Glomerular endothelial cell (primary cell): ENCODE measurements around the gene HECTD2. TPM values are rescaled to one million over a fixed set of nuclear protein-coding genes. Genes with fewer than 3 reads are reported as not detected.
"Not testable (repeated sequence)": the region's sequence is repeated elsewhere in the genome, so short reads cannot be mapped to it uniquely, and the experiment has no call there.

Source experiments
- DNase-seq: peaks from one replicate; pipeline ENCODE4 v3.0.0-alpha.2; 2011; ENCODE audit warnings: low read depth, low spot score; ENCODE audit errors: extremely low read depth
- total RNA-seq: library from RNA; depleted of rRNA; stranded (reverse); fragments of >200 nt; gene quantifications from 2 replicates; pipeline ENCODE4 v1.2.3, GENCODE V29; 2015

Gene HECTD2
- total RNA-seq, 1 donor from 2014 or later = 8.0 TPM

DNA sequence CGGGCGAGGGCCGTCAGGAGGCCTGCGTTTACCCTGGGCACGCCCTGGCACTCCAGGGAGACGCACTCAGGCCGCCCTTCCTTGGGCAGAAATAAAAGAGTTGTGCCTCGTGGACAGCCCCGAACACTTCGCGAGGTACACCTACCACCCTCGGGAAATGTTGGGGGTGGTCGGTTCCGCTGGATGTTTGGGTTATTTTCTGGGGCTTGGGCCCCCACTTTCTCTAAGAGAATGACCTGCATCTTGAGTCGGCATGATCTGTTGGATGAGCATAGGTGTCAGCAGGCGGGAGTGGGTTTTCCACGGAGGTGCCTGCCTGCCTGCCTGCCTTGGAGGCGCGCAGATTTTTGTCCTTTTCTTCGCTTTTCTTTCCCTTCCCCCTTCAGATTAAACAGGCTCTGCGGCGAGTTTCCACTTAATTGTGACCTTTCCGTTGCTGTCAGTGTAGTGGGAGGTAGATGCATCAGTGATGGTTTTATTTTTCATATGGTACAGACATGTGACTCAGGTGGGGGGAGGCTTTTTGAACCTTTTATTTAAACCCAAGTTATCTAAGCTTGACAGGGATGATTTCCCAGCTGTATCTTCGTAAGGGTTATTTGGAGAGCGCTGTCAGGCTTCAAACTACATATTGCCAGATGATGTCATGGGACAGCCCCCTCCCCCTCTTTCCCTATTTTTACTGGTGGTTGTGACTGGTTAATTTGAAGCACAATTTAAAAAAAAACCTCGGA is 661 bp downstream of the HECTD2 start:
- DNase-seq = no peak

DNA sequence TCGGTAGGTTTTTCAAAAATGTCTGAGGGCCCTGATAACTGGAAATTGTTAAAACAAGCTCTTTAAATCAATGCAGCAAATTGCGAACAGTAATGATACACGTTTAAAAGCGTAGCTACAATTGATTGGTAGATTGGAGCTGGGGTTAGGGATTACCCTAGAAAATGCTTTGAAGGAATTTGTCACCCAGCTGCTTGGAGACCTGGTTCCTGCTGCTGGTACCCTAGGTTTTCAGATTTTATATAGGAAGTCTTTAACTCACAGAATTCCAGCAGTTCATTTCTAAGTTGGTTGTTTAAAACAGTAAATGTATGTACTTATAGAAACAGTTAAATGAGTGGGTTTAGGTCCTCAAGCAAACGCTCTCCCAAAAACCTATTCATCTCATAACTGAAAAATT is 1.5 kb downstream of the HECTD2 start:
- DNase-seq = no peak

DNA sequence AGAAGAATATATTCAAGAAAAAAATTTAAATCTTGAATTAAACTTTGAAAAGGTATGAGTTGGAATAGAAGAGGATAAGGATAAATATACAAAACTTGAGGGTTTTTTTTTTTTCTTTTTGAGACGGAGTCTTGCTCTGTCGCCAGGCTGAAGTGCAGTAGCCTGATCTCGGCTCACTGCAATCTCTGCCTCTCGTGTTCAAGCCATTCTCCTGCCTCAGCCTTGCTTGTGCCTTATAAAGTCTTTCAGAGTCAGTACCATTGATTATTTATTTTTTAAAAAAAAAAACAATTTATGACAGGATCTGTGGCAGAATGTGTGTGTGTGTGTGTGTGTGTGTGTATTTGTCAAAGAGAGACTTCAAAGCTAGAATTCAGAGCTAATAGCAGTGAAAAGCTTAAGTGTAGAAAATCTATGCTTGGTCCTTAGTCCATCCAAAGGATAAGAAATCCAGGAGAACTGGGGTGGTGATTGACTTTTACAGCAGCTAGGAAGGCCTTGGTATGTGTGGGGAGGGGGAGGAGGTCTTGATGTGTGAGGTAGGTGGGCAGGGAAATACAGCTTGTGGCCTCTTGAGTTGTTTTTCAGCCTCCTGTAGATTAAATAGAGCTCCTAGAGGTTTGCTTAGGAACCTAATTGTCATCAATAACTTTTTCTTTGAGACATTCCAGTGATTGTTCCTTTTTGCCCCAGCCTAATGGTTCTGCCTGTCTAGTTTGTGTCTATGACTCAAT is 2.4 kb downstream of the HECTD2 start:
- DNase-seq = no peak

DNA sequence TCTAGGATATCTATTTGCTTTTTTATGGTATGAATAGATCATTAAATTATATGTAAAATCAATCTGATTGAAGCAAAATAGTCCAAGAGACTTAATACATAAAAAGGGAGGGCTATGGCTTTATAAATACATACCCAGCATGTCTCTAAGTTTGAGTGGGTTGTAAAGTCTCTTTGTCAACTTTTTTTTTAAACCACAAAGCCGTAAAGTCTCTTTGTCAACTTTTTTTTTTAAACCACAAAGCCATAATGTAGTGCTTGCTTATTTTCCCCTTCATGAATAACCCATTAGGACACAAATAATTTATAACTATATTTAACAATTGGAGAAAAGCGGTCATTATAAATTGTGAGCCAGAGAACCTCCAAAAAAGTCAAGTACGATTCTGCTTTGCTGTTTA is 5.7 kb downstream of the HECTD2 start:
- no peak for DNase-seq

DNA sequence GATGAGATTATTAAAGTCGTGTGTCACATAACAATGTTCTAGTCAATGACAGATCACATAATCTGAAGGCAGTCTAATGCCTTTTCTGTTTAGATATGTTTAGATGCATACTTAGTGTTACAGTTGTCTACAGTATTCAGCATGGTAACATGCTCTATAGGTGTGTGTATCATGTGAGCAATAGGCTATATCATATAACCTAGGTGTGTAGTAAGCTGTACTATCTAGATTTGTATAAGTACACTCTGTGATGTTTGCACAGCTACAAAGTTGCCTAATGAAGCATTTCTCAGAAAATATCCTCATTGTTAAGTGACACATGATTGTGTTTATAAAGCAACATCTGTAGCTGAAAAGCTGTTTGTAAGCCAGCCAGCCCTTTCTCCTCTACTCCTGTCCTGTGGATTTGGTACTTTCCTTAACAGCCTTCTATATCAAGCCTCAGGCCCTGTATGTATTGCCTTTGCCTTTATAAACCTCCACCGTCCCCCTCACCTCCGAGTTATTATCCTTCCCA is 6.3 kb downstream of the HECTD2 start:
- no peak for DNase-seq

DNA sequence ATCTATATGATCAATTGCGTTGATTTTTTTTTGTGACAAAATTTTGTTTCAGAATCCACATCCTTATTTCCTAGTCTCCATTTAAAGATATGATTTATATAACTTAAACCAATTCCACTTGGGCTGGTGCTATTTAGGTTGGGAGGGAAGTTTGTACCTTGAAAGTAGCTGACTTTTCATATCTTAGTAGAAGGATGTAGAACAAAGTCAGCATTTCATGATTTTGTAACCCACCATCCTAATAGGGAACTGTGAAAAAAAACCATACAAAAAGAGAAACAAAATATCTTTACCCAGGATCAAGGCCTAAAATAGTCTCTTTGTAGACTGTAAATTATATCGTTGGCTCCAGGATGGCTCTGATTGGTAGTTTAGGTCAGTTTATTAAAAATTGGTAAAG is 8.3 kb downstream of the HECTD2 start:
- no peak for DNase-seq

DNA sequence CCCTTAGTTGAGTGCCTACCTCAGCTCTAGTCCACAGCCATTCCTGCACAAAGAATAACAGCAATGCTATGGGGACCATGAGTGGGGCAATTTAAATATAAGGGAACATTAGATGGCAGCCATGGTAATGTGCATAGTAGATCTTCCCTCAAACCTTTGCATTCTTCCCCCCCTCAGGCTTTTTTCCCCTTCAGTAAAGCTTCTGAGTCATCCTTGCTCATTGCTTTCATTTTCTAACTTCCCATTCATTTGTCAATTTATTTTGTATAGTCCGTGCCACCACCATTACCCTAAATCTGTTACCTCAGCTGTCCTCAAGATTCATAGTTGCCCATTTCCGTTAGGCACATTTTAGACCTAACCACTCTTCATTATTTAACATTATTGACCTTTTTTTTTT is 10.7 kb downstream of the HECTD2 start:
- no peak for DNase-seq

DNA sequence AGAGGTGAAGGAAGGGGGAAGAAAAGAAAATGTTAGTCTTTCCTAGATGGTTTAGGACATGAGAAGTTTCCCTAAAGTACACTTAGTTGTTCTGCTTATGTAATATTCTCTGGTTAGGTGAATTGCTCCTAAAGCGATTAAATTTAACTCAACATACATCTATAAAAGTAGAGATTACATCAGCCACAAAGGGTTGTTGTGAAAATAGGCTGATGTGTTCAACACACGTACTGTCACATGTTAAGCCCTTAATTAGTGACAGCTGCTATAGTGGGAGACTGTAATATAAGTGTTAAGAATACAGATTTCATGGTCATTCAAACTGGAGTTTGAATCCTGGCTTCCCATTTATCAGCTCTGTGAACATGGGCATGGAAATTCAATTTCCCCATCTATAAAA is 12.8 kb downstream of the HECTD2 start:
- DNase-seq = no peak

DNA sequence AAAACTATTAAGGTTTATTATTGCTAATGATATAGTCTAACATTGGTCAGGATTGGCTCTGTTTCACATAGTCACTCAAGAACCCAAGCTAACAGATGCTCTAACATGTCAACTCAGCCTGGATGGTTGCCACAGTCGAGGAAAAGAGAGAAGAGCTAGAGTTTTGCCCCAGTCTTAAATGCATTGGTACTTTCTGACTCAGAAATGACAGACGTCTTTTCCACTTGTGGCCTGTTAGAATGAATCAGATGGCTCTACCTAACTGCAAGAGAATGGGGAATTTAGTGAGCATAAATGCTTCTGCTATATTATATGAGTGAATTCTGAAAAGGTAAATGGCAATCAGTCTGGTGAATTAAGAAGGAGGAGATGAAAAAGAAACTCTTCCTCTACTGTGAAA is 13.9 kb downstream of the HECTD2 start:
- no peak for DNase-seq

DNA sequence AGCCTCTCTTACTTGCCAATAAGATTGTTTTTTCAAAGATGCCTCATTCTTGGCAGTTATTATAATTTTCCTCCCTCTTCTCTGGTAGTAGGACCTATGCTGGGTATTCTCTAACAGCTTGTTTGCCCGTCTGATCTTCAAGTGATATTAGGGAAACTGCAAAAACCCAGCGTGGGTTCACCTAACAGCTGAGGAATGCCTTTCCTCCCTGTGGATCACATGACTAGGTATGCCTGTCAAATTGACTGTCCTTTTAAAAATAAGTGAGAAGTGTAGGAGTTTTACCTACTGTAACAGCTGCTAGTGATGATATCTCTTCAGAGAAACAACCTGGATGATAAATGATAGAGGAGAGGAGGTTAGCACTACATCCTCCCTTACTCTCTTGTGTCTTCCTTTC is 22.0 kb downstream of the HECTD2 start:
- DNase-seq = no peak

DNA sequence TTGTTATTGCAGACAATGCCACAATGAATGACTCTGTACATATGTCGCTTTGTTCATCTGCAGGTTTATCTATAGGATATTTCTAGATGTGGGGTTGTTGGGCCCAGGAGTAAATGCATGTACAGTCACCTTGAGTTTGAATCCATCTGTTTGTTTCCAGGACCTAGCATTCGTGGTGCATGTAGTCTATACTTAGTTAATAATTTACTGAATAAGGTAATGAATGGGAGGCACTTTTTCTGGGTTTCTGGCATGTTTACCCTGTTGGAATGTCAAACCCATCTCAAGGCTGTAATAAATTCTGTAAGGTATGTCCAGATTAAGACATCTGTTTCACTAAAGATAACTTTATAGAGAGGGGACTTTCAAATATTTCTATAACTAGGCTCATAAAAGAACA is 23.5 kb downstream of the HECTD2 start:
- DNase-seq = no peak

DNA sequence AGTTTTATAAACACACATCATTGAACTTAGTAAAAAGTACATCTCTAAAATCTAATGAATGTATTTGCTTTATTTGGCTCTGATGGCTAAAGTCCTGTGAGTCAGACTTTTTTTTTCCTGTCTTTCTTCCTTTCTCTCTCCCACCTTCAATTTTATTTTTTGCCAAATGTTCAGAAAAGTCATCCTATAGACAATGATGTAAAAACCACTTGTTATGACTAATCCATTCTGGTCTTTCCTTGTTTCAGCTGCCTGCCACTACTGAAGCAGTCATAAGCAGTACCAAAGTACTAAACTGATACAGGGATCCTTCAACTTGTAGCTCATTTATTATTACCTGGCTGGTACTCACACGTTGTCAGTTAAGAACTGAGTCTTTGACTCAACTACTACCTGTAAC is 23.9 kb downstream of the HECTD2 start:
- DNase-seq = no peak

DNA sequence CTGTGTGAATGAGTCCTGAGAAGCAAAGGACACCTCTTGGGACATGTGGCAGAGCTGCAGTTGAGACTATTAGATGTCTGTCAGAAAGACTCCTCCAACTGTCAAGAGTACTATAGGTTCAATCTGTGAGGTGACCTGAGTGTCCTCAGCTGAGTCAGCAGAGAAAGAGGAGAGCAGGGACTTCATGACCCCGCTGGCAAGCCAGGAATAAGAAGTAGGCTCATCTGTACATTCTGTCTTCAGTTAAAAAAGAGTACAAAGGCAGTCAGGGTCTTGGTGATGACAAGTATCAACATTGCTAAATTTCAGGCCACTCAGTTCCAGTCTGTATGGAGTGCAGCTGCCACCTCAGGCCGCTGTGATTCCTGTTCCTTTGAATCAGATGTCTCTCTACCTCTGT is 25.1 kb downstream of the HECTD2 start:
- DNase-seq = no peak

DNA sequence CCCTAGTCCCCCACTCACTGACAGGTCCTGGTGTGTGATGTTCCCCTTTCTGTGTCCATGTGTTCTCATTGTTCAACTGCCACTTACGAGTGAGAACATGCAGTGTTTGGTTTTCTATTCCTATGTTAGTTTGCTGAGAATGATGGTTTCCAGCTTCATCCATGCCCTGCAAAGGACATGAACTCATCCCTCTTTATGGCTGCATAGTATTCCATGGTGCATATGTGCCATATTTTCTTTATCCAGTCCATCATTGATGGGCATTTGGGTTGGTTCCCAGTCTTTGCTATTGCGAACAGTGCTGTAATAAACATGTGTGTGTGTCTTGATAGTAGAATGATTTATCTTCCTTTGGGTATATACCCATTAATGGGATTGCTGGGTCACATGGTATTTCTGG is 28.1 kb downstream of the HECTD2 start:
- not testable (repeated sequence) for DNase-seq

DNA sequence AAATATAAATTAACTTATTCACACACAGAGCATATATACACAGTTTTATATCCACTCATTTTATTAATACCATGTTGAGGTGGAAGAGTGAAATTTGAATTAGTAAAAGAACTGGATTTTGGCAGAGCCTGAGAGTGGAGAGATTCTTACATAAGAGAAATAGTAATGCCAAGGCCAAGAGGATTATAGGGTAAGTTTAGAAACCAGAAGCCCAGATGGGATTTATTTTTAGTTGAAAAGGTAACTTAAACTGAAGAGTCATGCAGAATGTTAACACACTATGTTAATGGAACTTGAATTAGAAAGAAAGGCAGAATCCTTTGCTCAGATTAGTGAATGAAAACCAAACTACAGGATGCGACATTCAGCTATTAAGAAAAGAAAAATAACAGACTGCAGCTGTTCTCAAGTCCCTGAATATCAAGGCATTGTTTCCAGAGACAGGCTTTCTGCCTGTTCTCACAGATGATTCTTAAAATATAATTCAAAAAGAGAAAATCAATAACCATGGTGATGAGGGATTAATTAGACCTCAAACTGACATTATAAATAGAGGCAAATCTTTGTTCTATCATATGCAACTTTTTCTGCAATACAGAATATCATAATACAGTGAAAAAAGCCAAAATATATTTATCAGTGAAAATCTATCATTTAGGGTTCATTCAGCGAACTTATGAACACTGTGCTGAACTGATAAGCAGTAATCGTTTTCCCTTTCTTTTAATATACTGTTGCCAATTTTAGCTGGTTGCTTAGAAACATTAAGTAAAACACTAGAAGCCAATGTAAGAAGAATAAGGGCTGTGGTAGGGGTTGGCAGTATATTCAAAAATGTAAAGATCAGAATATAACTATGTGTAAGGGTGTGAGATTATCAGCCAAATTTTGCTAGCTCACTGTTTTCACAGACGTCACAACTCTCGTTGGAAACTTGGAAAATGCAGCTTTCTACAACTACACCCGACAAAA is 34.4 kb downstream of the HECTD2 start:
- DNase-seq = no peak

DNA sequence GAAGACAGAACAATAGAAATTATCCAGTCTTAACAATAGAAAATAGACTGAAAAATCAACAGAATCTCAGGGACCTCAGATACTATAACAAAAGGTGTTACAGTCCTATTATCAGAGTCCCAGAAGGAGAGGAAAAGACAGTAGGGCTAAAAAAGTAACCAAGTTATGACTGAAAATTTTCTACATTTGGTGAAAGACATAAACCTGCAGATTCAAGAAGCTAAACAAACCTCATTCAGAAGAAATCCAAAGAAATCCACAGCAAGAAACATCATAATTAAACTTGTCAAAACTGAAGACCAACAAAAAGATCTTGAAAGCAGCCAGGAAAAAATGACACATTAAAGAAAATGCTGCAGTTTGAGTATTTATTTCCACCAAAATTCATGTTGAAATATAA is 41.9 kb downstream of the HECTD2 start:
- DNase-seq = no peak

DNA sequence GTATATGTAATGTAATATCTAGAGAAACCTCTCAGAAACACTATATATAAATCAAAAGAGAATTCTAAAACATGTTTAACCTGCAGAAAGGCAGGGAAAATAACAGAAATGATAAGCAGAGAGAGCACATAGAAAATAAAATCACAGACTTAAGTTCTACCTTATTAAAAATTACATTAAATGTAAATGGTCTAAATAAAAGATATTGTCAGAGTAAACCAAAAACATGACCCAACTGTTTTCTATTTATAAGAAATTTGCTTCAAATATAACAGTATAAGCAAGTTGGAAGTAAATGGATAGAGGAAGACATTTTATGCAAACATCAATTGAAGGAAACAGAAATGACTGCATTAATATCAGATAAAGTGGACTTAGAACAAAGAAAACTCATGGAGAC is 43.4 kb downstream of the HECTD2 start:
- no peak for DNase-seq

DNA sequence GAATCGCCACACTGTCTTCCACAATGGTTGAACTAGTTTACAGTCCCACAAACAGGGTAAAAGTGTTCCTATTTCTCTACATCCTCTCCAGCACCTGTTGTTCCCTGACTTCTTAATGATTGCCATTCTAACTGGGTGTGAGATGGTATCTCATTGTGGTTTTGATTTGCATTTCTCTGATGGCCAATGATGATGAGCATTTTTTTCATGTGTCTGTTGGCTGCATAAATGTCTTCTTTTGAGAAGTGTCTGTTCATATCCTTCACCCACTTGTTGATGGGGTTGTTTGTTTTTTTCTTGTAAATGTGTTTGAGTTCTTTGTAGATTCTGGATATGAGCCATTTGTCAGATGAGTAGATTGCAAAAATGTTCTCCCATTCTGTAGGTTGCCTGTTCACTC is 45.0 kb downstream of the HECTD2 start:
- DNase-seq = not testable (repeated sequence)

DNA sequence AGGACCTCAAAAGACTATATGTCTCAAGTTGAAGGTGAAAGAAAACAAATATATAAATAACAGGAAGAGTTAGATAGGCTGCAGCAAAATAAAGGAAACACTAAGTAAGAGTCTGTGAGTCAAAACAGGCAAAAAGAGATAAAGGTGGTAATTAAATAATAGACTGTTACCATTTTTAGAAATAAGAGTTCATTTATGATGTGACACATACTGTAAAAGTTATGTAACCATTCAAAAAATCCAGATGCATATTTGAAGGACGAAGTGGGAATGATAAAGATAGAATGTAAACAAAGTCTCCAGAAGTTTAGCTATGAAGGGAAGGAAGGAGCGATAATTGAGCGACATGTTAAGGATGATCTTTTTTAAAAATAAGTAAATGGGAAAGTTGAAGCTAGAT is 50.5 kb downstream of the HECTD2 start:
- DNase-seq = no peak

DNA sequence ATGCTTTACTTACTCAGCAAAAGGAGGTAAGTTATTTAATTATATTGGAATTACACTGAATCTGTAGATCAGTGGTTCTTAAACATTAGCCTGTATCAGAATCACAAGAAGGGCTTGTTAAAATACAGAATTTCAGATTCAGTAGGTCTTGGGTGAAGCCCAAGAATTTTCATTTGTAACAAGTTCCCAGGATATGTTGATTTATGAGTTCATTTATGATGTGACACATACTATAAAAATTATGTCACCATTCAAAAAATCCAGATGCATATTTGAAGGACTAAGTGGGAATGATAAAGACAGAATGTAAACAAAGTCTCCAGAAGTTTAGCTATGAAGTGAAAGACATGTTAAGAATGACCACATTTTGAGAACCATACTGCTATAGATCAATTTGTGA is 52.3 kb downstream of the HECTD2 start:
- DNase-seq = no peak

DNA sequence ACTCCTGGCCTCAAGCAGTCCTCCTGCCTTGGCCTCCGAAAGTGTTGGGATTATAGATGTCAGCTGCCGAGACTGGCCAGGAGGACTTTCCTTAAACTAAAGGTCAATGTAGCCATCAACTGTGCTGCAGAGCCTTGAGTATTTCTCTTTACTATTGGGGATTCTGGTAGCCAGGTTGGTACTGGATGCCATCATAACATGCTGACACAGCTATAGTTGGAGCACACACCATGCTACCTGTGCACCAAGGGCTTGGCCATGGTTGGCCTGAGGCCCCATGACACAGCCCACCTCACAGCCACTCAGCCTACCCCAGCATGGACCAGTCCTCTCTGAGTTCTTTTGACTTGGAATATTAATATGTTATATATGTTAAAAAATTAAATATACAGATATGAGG is 54.4 kb downstream of the HECTD2 start:
- DNase-seq = no peak
